GM12878 (cell line): ENCODE data around the gene PPIP5K2. TPM values are rescaled to one million over a fixed set of nuclear protein-coding genes. Genes with fewer than 3 reads are reported as not detected.

Experiments
- ATAC-seq: fragments of 200-7000 bp; cut with Tn5 transposase; 3 replicates; pipeline ENCODE4 v1.9.1; 2020; ENCODE audit warnings: mild to moderate bottlenecking, moderate library complexity
- BruUV-seq: library from RNA; stranded (reverse); fragments of 400-500 nt; replicated peaks from 2 replicates; lab custom pipeline; 2021; lab: Mats Ljungman, UMichigan
- CTCF ChIA-PET: fragments of 300-600 bp; sonication (Branson Sonifier 250); formaldehyde crosslinking; extraction: SDS; loops from one replicate; lab custom pipeline; 2021; ENCODE audit warnings: inconsistent platforms; lab: Yijun Ruan, JAX
- POLR2A ChIA-PET: fragments of 350-600 bp; formaldehyde crosslinking; extraction: SDS; loops from one replicate; lab custom pipeline; 2021; ENCODE audit warnings: inconsistent platforms; lab: Charles Lee
- RAD21 ChIA-PET: fragments of 300-600 bp; sonication (Branson Sonifier 250); formaldehyde crosslinking; loops from one replicate; lab custom pipeline; 2023; ENCODE audit warnings: antibody characterized with exemption; ENCODE audit not compliant: unreplicated experiment; lab: Charles Lee
- SMC1A ChIA-PET: fragments of 300-600 bp; sonication (Branson Sonifier 250); formaldehyde crosslinking; loops from one replicate; lab custom pipeline; 2023; ENCODE audit not compliant: unreplicated experiment, uncharacterized antibody; lab: Charles Lee
- DNase-seq: peaks from one replicate; pipeline ENCODE4 v3.0.0-alpha.2; 2011; ENCODE audit warnings: low read depth, low spot score
- FAIRE-seq: peaks from 3 replicates; lab custom pipeline; 2011; peaks lifted over from hg19 to GRCh38; lab: Jason Lieb, UNC
- H2AFZ ChIP-seq: 2 replicates; pipeline ENCODE4 v1.6.0; 2011; ENCODE audit warnings: low read depth, low read length, control low read depth; ENCODE audit not compliant: control insufficient read depth
- H3K27ac ChIP-seq: 2 replicates; pipeline ENCODE4 v1.5.1; 2011; ENCODE audit warnings: control low read depth; ENCODE audit not compliant: control insufficient read depth, insufficient read depth
- H3K27me3 ChIP-seq, 2 experiments: replicated peaks in 1 of 2; 2 replicates each; pipeline versions ENCODE4 v1.6.0 to v1.6.1; 2011; ENCODE audit warnings: low read length in 1 of 2; ENCODE audit not compliant: control insufficient read depth in 2 of 2, insufficient read depth in 2 of 2
- H3K36me3 ChIP-seq, 2 experiments: 2 replicates each; pipeline ENCODE4 v1.5.1; 2011; ENCODE audit warnings: low read length in 1 of 2; ENCODE audit not compliant: control insufficient read depth in 2 of 2, insufficient read depth in 2 of 2
- H3K4me1 ChIP-seq: 2 replicates; pipeline ENCODE4 v1.6.1; 2011; ENCODE audit warnings: mild to moderate bottlenecking, low read length, moderate library complexity, mixed read lengths; ENCODE audit not compliant: control insufficient read depth, insufficient read depth
- H3K4me2 ChIP-seq: 2 replicates; pipeline ENCODE4 v1.6.0; 2011; ENCODE audit warnings: control low read depth; ENCODE audit not compliant: control insufficient read depth, insufficient read depth
- H3K4me3 ChIP-seq: fragments of 200-600 bp; sonication (generic); 2 replicates; pipeline ENCODE4 v1.5.1; 2016
- H3K79me2 ChIP-seq: 2 replicates; pipeline ENCODE4 v1.6.0; 2011; ENCODE audit warnings: low read length; ENCODE audit not compliant: control insufficient read depth, insufficient read depth
- H3K9ac ChIP-seq: 2 replicates; pipeline ENCODE4 v1.8.0; 2011; ENCODE audit warnings: low read length, control low read depth, mixed read lengths; ENCODE audit not compliant: control insufficient read depth, insufficient read depth
- H3K9me3 ChIP-seq: replicated peaks from 3 replicates; pipeline ENCODE4 v1.5.1; 2011; ENCODE audit warnings: mild to moderate bottlenecking, low read length; ENCODE audit not compliant: control insufficient read depth, insufficient read depth
- H4K20me1 ChIP-seq: 2 replicates; pipeline ENCODE4 v1.6.0; 2011; ENCODE audit not compliant: control insufficient read depth, insufficient read depth
- BCLAF1 ChIP-seq: fragments of 450-650 bp; IDR thresholded peaks from 2 replicates; pipeline ENCODE4 v1.6.1; 2017; ENCODE audit warnings: antibody characterized with exemption, mild to moderate bottlenecking, moderate library complexity
- EZH2 ChIP-seq: IDR thresholded peaks from 2 replicates; pipeline ENCODE4 v1.6.1; 2012; ENCODE audit warnings: low read depth, mild to moderate bottlenecking, control low read depth, inconsistent platforms, low read length, borderline replicate concordance; ENCODE audit not compliant: control insufficient read depth
- MEF2A ChIP-seq: IDR thresholded peaks from 2 replicates; pipeline ENCODE4 v1.6.1; 2011; ENCODE audit warnings: low read depth, mild to moderate bottlenecking, low read length, moderate library complexity; ENCODE audit not compliant: insufficient read depth
- NBN ChIP-seq: fragments of 450-650 bp; IDR thresholded peaks from 2 replicates; pipeline ENCODE4 v1.6.1; 2016
- NFYA ChIP-seq: IDR thresholded peaks from 2 replicates; pipeline ENCODE4 v1.6.1; 2011; ENCODE audit warnings: low read depth, mild to moderate bottlenecking, low read length, improper control_type of control experiment, borderline replicate concordance
- RELB ChIP-seq: fragments of 450-650 bp; IDR thresholded peaks from 2 replicates; pipeline ENCODE4 v1.6.1; 2017; ENCODE audit warnings: low read depth, mild to moderate bottlenecking, moderate library complexity
- SKIL ChIP-seq: fragments of 450-650 bp; IDR thresholded peaks from 2 replicates; pipeline ENCODE4 v1.6.1; 2017; ENCODE audit warnings: mild to moderate bottlenecking, low read depth, inconsistent platforms; ENCODE audit not compliant: poor library complexity, severe bottlenecking
- SMC3 ChIP-seq: IDR thresholded peaks from 2 replicates; pipeline ENCODE4 v1.6.1; 2011; ENCODE audit warnings: low read length, improper control_type of control experiment, borderline replicate concordance
- TCF7 ChIP-seq: IDR thresholded peaks from 2 replicates; pipeline ENCODE4 v1.6.1; 2014; ENCODE audit warnings: antibody characterized with exemption, borderline replicate concordance
- YY1 ChIP-seq: IDR thresholded peaks from 2 replicates; pipeline ENCODE4 v1.6.1; 2011; ENCODE audit warnings: low read depth, mild to moderate bottlenecking, low read length
- ZBED1 ChIP-seq: IDR thresholded peaks from 2 replicates; pipeline ENCODE4 v1.6.1; 2016; ENCODE audit warnings: borderline replicate concordance
- ZBTB33 ChIP-seq: fragments of 450-650 bp; IDR thresholded peaks from 2 replicates; pipeline ENCODE4 v1.6.1; 2017; ENCODE audit warnings: mild to moderate bottlenecking
- WGBS: methylation state at CpG from one replicate; pipeline ENCODE4 v1.1.6; 2016; ENCODE audit warnings: low lambda C conversion rate; ENCODE audit not compliant: insufficient replicate concordance, insufficient coverage; ENCODE audit errors: missing lambda C conversion rate; 5-methylcytosine and 5-hydroxymethylcytosine counted together
- in situ Hi-C: fragments of 300-500 bp; cut with MboI; formaldehyde crosslinking; loops from 9 replicates; pipeline ENCODE4 v1.14.3; 2018; ENCODE audit warnings: mixed read lengths
- intact Hi-C: fragments of 100-400 bp; cut with micrococcal nuclease; formaldehyde crosslinking; loops from one replicate; pipeline ENCODE4 v1.14.2; 2022; ENCODE audit not compliant: unreplicated experiment
- polyA plus RNA-seq, 11 experiments: library from polyadenylated mRNA; depleted of rRNA in 4 of 11; unstranded in 6 of 11; stranded (reverse) in 5 of 11; fragments of >200 nt; fragmentation: Nextera tagmentation in 4 of 11; fragmentation: Illumina TruSeq in 1 of 11; extraction: Ambion mirVana in 4 of 11; extraction: Trizol in 1 of 11; gene quantifications; 1 replicate in 1 of 11; 2 replicates in 10 of 11; pipeline versions ENCODE4 v1.2.1 to v1.2.3, GENCODE V29; 2011 to 2016; ENCODE audit warnings: inconsistent platforms in 2 of 11, missing spikeins in 2 of 11, low read depth in 1 of 11
- total RNA-seq, 4 experiments: library from RNA; depleted of rRNA in 3 of 4; stranded (reverse); fragments of >200 nt in 3 of 4; fragmentation: Illumina TruSeq in 1 of 4; extraction: Trizol in 1 of 4; gene quantifications; 2 replicates each; pipeline versions ENCODE4 v1.2.1 to v1.2.3, GENCODE V29; 2013 to 2021

Gene PPIP5K2
- total and polyA plus RNA-seq, 10 of the 15 experiments (the other 5 are each of a cell fraction or from before 2014, with no cell fraction given), result 27.7 to 87.3 (median 58.6) TPM

GRCh38 chr5:103232393-103232999 is 112.4 kb downstream of the PPIP5K2 start (continued):
- TF ChIP-seq MEF2A, result no peak
- peak; percentile 93 for TF ChIP-seq SMC3
- no peak for TF ChIP-seq SKIL
- TF ChIP-seq TCF7, result no peak
- TF ChIP-seq, all 136 proteins: peak for 4

GRCh38 chr5:103234239-103234975 is 114.3 kb downstream of the PPIP5K2 start:
- DNase-seq (no peak), FAIRE-seq (no peak), ATAC-seq (no peak)
- H2AFZ ChIP-seq, result no peak overlapping the region
- SMC1A ChIA-PET, result interaction anchor here (0.6 kb wide), 1 partner anchor 39 kb away, joined by 3 read pairs; no protein-coding TSS in a partner anchor
- no peak overlapping the region for H3K9ac ChIP-seq
- RAD21 ChIA-PET, result no interaction called here
- intact Hi-C loops (no loop called here), in situ Hi-C loops (loop anchor here (5.0 kb wide), 1 partner anchor 238 kb away; no protein-coding TSS in a partner anchor)
- no peaks in the 10 kb centered on the region for H3K27me3 ChIP-seq
- no peak overlapping the region for H3K27ac ChIP-seq
- BruUV-seq, result no TSS peak
- H3K36me3 ChIP-seq, result no peaks in the 10 kb centered on the region
- H3K4me2 ChIP-seq, result no peak overlapping the region
- no peaks in the 10 kb centered on the region for H4K20me1 ChIP-seq
- H3K79me2 ChIP-seq, result no peaks in the 10 kb centered on the region
- H3K4me3 ChIP-seq, result no peak overlapping the region
- no peaks in the 10 kb centered on the region for H3K9me3 ChIP-seq
- H3K4me1 ChIP-seq, result no peaks in the 10 kb centered on the region
- CTCF ChIA-PET, result interaction anchor here (0.7 to 1.1 kb wide), 2 partner anchors 10 to 827 kb away, joined by 3 read pairs; no protein-coding TSS in a partner anchor
- 40% methylated on average over 4 of the region's 4 CpGs for WGBS
- POLR2A ChIA-PET, result no interaction called here
- TF ChIP-seq YY1, result no peak
- TF ChIP-seq RELB, result no peak
- no peak for TF ChIP-seq NFYA
- TF ChIP-seq SMC3, result no peak
- TF ChIP-seq NBN, result no peak
- TF ChIP-seq BCLAF1, result no peak
- TF ChIP-seq EZH2, result no peak
- TF ChIP-seq ZBTB33, result no peak
- no peak for TF ChIP-seq ZBED1
